ENCODE results near the gene ATAD3B.

- TF ChIP-seq CTCF (IDR thresholded peaks at IDR 0.05; ENCODE audit: low read depth, low read length) (no peak), EZH2phosphoT487 (IDR thresholded peaks at IDR 0.05; ENCODE audit: low read depth) (no peak)
These were observed 5.6 kb downstream of the ATAD3B start for GRCh38 chr1:1477206-1477605.
